ENCODE data around the gene CDKN1C.

DNA sequence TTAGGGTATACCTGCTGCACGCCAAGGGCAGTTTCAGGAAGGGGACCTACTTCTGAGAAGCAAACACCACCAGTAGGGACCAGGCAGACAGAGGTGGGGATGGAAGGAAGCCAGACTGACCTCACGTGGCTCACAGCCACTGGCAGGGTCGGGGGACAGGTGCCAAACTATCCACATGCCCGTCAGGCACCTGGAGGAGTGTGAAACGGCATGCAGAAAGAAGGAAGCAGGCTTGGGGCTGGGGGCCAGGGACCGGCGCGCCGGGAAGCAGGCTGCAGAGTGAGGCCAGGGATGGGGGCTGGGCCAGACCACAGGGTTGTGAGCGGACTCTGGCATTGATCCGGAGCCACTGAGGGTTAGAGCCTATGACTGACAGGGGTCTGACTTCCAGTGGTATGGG, 47.5 kb downstream of the CDKN1C start:
- TF ChIP-seq, protein P1, sequence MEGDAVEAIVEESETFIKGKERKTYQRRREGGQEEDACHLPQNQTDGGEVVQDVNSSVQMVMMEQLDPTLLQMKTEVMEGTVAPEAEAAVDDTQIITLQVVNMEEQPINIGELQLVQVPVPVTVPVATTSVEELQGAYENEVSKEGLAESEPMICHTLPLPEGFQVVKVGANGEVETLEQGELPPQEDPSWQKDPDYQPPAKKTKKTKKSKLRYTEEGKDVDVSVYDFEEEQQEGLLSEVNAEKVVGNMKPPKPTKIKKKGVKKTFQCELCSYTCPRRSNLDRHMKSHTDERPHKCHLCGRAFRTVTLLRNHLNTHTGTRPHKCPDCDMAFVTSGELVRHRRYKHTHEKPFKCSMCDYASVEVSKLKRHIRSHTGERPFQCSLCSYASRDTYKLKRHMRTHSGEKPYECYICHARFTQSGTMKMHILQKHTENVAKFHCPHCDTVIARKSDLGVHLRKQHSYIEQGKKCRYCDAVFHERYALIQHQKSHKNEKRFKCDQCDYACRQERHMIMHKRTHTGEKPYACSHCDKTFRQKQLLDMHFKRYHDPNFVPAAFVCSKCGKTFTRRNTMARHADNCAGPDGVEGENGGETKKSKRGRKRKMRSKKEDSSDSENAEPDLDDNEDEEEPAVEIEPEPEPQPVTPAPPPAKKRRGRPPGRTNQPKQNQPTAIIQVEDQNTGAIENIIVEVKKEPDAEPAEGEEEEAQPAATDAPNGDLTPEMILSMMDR (IDR thresholded peaks at IDR 0.05), result no peak
- no peak for TF ChIP-seq POLR2A (IDR thresholded peaks at IDR 0.05)
